ENCODE data around the gene PCSK7. TPM values are rescaled to one million over a fixed set of nuclear protein-coding genes. Genes with fewer than 3 reads are reported as not detected.

The PCSK7 gene
- total and polyA plus RNA-seq, 2 of the 8 experiments (the other 6 are each of a cell fraction or from before 2014, with no cell fraction given) = 23.4 to 38.5 TPM

DNA sequence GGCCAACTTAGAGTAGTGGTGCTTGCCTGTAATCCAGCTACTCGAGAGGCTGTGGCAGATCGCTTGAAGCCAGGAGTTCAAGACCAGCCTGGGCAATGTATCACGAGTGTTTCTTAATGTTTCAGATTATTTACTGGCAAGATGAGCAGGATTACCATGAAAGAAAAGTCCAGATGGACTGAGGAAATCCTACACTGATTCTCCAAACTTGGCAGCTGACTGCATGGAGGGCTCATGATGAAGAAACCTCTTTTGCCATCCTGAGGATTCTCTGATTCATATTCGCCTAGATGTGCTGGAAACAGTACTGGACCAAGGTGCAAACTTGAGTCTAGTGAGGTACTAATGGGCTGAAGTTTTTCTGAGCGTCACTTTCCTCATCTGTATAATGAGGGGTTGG is 56.1 kb downstream of the PCSK7 start (continued):
- TF ChIP-seq, protein P1, sequence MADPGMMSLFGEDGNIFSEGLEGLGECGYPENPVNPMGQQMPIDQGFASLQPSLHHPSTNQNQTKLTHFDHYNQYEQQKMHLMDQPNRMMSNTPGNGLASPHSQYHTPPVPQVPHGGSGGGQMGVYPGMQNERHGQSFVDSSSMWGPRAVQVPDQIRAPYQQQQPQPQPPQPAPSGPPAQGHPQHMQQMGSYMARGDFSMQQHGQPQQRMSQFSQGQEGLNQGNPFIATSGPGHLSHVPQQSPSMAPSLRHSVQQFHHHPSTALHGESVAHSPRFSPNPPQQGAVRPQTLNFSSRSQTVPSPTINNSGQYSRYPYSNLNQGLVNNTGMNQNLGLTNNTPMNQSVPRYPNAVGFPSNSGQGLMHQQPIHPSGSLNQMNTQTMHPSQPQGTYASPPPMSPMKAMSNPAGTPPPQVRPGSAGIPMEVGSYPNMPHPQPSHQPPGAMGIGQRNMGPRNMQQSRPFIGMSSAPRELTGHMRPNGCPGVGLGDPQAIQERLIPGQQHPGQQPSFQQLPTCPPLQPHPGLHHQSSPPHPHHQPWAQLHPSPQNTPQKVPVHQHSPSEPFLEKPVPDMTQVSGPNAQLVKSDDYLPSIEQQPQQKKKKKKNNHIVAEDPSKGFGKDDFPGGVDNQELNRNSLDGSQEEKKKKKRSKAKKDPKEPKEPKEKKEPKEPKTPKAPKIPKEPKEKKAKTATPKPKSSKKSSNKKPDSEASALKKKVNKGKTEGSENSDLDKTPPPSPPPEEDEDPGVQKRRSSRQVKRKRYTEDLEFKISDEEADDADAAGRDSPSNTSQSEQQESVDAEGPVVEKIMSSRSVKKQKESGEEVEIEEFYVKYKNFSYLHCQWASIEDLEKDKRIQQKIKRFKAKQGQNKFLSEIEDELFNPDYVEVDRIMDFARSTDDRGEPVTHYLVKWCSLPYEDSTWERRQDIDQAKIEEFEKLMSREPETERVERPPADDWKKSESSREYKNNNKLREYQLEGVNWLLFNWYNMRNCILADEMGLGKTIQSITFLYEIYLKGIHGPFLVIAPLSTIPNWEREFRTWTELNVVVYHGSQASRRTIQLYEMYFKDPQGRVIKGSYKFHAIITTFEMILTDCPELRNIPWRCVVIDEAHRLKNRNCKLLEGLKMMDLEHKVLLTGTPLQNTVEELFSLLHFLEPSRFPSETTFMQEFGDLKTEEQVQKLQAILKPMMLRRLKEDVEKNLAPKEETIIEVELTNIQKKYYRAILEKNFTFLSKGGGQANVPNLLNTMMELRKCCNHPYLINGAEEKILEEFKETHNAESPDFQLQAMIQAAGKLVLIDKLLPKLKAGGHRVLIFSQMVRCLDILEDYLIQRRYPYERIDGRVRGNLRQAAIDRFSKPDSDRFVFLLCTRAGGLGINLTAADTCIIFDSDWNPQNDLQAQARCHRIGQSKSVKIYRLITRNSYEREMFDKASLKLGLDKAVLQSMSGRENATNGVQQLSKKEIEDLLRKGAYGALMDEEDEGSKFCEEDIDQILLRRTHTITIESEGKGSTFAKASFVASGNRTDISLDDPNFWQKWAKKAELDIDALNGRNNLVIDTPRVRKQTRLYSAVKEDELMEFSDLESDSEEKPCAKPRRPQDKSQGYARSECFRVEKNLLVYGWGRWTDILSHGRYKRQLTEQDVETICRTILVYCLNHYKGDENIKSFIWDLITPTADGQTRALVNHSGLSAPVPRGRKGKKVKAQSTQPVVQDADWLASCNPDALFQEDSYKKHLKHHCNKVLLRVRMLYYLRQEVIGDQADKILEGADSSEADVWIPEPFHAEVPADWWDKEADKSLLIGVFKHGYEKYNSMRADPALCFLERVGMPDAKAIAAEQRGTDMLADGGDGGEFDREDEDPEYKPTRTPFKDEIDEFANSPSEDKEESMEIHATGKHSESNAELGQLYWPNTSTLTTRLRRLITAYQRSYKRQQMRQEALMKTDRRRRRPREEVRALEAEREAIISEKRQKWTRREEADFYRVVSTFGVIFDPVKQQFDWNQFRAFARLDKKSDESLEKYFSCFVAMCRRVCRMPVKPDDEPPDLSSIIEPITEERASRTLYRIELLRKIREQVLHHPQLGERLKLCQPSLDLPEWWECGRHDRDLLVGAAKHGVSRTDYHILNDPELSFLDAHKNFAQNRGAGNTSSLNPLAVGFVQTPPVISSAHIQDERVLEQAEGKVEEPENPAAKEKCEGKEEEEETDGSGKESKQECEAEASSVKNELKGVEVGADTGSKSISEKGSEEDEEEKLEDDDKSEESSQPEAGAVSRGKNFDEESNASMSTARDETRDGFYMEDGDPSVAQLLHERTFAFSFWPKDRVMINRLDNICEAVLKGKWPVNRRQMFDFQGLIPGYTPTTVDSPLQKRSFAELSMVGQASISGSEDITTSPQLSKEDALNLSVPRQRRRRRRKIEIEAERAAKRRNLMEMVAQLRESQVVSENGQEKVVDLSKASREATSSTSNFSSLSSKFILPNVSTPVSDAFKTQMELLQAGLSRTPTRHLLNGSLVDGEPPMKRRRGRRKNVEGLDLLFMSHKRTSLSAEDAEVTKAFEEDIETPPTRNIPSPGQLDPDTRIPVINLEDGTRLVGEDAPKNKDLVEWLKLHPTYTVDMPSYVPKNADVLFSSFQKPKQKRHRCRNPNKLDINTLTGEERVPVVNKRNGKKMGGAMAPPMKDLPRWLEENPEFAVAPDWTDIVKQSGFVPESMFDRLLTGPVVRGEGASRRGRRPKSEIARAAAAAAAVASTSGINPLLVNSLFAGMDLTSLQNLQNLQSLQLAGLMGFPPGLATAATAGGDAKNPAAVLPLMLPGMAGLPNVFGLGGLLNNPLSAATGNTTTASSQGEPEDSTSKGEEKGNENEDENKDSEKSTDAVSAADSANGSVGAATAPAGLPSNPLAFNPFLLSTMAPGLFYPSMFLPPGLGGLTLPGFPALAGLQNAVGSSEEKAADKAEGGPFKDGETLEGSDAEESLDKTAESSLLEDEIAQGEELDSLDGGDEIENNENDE (IDR thresholded peaks at IDR 0.05; ENCODE audit: insufficient replicate concordance, low read length) = no peak
- TF ChIP-seq KDM1A (IDR thresholded peaks at IDR 0.05; ENCODE audit: borderline replicate concordance, low read length) (no peak), BACH1 (IDR thresholded peaks at IDR 0.05; ENCODE audit: low read length) (no peak), NANOG (IDR thresholded peaks at IDR 0.05; ENCODE audit: insufficient read depth, low read depth, low read length, poor library complexity, severe bottlenecking) (no peak), CBX5 (IDR thresholded peaks at IDR 0.05; ENCODE audit: low read depth, low read length) (no peak), TAF1 (IDR thresholded peaks at IDR 0.05; ENCODE audit: low read depth, low read length) (no peak), EP300 (IDR thresholded peaks at IDR 0.05; ENCODE audit: borderline replicate concordance in 1 of 2, low read depth in 2 of 2, low read length in 2 of 2) (no peak), RFX5 (IDR thresholded peaks at IDR 0.05; ENCODE audit: borderline replicate concordance, low read depth, low read length) (no peak)

All from H1 (cell line).